ENCODE data around the gene S100A2. TPM values are rescaled to one million over a fixed set of nuclear protein-coding genes. Genes with fewer than 3 reads are reported as not detected.

The S100A2 gene
- total RNA-seq, 1 donor from 2014 or later, result 0.51 TPM

DNA sequence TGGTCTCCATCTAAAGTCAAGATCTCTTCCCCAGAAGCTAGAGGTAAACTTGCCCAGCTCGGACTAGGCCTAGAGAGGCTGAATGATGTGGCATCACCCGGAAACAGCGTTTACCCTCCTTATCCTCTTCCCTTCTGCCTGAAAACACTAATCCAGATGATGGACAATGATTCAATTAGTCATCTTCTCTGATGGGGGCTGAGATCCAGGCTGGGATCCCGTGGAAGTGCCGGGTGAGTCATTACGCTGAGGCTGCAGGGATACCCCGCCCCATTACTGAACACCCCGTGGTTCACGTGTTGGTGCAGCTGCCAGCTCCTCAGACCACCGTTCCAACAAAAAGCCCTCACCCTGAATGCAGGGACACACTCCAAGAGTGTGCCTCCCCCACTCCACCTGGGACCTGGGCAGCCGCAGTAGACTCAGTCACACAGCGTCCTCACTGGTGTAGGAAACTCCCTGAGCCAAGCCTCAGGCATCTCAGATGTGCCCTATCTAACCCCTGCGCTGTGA is 31.9 kb downstream of the S100A2 start:
- H3K9me3 Mint-ChIP-seq, result no peaks in the 10 kb centered on the region
- no peak for DNase-seq (ENCODE audit: low spot score in 2 of 2, unreplicated experiment in 2 of 2)
- H3K27me3 Mint-ChIP-seq (ENCODE audit: low read depth), result no peaks in the 10 kb centered on the region
- no peaks in the 10 kb centered on the region for H3K36me3 Mint-ChIP-seq
- peaks cover 33% of the 10 kb centered on the region for H3K4me1 Mint-ChIP-seq
- TF ChIP-seq, protein P1, sequence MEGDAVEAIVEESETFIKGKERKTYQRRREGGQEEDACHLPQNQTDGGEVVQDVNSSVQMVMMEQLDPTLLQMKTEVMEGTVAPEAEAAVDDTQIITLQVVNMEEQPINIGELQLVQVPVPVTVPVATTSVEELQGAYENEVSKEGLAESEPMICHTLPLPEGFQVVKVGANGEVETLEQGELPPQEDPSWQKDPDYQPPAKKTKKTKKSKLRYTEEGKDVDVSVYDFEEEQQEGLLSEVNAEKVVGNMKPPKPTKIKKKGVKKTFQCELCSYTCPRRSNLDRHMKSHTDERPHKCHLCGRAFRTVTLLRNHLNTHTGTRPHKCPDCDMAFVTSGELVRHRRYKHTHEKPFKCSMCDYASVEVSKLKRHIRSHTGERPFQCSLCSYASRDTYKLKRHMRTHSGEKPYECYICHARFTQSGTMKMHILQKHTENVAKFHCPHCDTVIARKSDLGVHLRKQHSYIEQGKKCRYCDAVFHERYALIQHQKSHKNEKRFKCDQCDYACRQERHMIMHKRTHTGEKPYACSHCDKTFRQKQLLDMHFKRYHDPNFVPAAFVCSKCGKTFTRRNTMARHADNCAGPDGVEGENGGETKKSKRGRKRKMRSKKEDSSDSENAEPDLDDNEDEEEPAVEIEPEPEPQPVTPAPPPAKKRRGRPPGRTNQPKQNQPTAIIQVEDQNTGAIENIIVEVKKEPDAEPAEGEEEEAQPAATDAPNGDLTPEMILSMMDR (IDR thresholded peaks at IDR 0.05; ENCODE audit: unreplicated experiment), result no peak
- H3K27ac Mint-ChIP-seq, result no peak overlapping the region
- H3K4me3 Mint-ChIP-seq, result peak overlapping the region; percentile 52

GRCh38 chr1:153532769-153533599 is 32.7 kb downstream of the S100A2 start:
- peak; percentile 65 to 86 for DNase-seq (ENCODE audit: low spot score in 2 of 2, unreplicated experiment in 2 of 2)
- no peaks in the 10 kb centered on the region for H3K9me3 Mint-ChIP-seq
- H3K4me3 Mint-ChIP-seq, result peak overlapping the region; percentile 52
- TF ChIP-seq, protein P1 (IDR thresholded peaks at IDR 0.05; ENCODE audit: unreplicated experiment), result peak; percentile 74
- H3K27ac Mint-ChIP-seq, result peak overlapping the region; percentile 89
- peaks cover 27% of the 10 kb centered on the region for H3K4me1 Mint-ChIP-seq
- H3K27me3 Mint-ChIP-seq (ENCODE audit: low read depth), result no peaks in the 10 kb centered on the region
- no peaks in the 10 kb centered on the region for H3K36me3 Mint-ChIP-seq

DNA sequence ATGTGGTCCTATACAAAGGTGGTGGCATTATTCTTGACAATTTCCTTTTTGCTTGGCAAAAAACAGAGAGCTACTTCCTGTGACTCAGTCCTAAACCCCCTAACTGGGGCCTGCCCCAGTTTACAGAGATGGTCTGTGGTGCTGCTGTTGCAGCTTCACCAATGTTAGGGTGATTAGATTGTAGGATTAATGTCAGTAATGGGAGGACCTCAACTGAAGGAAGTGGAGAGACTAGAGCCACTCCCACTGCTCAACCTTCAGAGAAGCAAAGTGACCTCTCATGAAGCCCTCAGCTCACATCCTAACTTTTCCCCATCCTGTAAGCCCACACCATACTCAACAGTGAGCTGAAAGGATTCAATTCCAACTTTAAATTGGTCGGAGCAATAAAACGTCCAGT is 33.5 kb downstream of the S100A2 start:
- Mint-ChIP-seq H3K4me3 (no peak overlapping the region), H3K27me3 (ENCODE audit: low read depth) (no peaks in the 10 kb centered on the region), H3K27ac (peak overlapping the region; percentile 8), H3K4me1 (peaks cover 31% of the 10 kb centered on the region), H3K9me3 (no peaks in the 10 kb centered on the region), H3K36me3 (no peaks in the 10 kb centered on the region)
- TF ChIP-seq, protein P1 (IDR thresholded peaks at IDR 0.05; ENCODE audit: unreplicated experiment), result no peak
- no peak for DNase-seq (ENCODE audit: low spot score in 2 of 2, unreplicated experiment in 2 of 2)

DNA sequence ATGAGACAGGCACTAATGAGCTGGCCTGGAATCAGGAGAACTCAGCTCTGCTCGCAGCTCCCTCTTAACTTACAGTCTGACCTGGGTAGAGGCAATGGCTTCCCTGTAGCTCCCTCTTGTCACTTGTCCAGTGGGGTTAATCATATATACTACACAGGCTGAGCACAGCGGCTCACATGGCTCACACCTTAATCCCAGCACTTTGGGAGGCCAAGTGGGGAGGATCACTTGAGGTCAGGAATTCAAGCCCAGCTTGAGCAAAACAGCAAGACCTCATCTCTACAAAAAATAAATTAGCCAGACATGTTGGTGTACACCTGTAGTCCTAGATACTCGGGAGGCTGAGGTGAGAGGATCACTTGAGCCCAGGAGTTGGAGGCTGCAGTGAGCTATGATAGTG is 34.0 kb downstream of the S100A2 start:
- Mint-ChIP-seq H3K27ac (no peak overlapping the region), H3K36me3 (no peaks in the 10 kb centered on the region)
- no peak for DNase-seq (ENCODE audit: low spot score in 2 of 2, unreplicated experiment in 2 of 2)

GRCh38 chr1:153527683-153528040 is 38.0 kb downstream of the S100A2 start:
- H3K4me3 Mint-ChIP-seq, result no peak overlapping the region
- TF ChIP-seq, protein P1 (IDR thresholded peaks at IDR 0.05; ENCODE audit: unreplicated experiment), result no peak
- peak overlapping the region; percentile 40 for H3K27ac Mint-ChIP-seq
- DNase-seq (ENCODE audit: low spot score in 2 of 2, unreplicated experiment in 2 of 2), result no peak
- no peaks in the 10 kb centered on the region for H3K36me3 Mint-ChIP-seq
- H3K4me1 Mint-ChIP-seq, result peaks cover 39% of the 10 kb centered on the region
- no peaks in the 10 kb centered on the region for H3K27me3 Mint-ChIP-seq (ENCODE audit: low read depth)
- no peaks in the 10 kb centered on the region for H3K9me3 Mint-ChIP-seq

More for the DNA sequence above, 34.0 kb downstream of the S100A2 start:
- Mint-ChIP-seq H3K4me1 (peaks cover 36% of the 10 kb centered on the region), H3K9me3 (no peaks in the 10 kb centered on the region), H3K27me3 (ENCODE audit: low read depth) (no peaks in the 10 kb centered on the region), H3K4me3 (no peak overlapping the region)
- TF ChIP-seq, protein P1 (IDR thresholded peaks at IDR 0.05; ENCODE audit: unreplicated experiment), result no peak
